HEK293T (cell line): ENCODE results near the gene NFATC1.

ENCODE experiments used
- CTCF ChIA-PET: fragments of 350-600 bp; formaldehyde crosslinking; extraction: SDS; loops from one replicate; lab custom pipeline; 2021; ENCODE audit warnings: antibody characterized with exemption, inconsistent platforms; lab: Yijun Ruan, JAX
- POLR2A ChIA-PET: fragments of 350-600 bp; formaldehyde crosslinking; extraction: SDS; loops from one replicate; lab custom pipeline; 2020; ENCODE audit warnings: antibody characterized with exemption, inconsistent platforms; lab: Yijun Ruan, JAX
- DNase-seq: peaks from one replicate; pipeline ENCODE4 v3.0.0; 2012; ENCODE audit warnings: mixed read lengths; ENCODE audit errors: extremely low spot score
- ARNT ChIP-seq: fragments of 450-650 bp; IDR thresholded peaks from 2 replicates; pipeline ENCODE4 v1.6.1; 2017; ENCODE audit warnings: mild to moderate bottlenecking
- BHLHE40 ChIP-seq: fragments of 450-650 bp; IDR thresholded peaks from 2 replicates; pipeline ENCODE4 v1.6.1; 2016; ENCODE audit warnings: mild to moderate bottlenecking, moderate library complexity, borderline replicate concordance
- CTBP1 ChIP-seq: fragments of 450-650 bp; IDR thresholded peaks from 2 replicates; pipeline ENCODE4 v1.6.1; 2016; ENCODE audit warnings: borderline replicate concordance
- ELF4 ChIP-seq: fragments of 450-650 bp; IDR thresholded peaks from 2 replicates; pipeline ENCODE4 v1.6.1; 2017; ENCODE audit warnings: antibody characterized with exemption
- FOXA1 ChIP-seq: fragments of 450-650 bp; IDR thresholded peaks from 2 replicates; pipeline ENCODE4 v1.6.1; 2016; ENCODE audit warnings: mild to moderate bottlenecking
- FOXK2 ChIP-seq: fragments of 450-650 bp; IDR thresholded peaks from 2 replicates; pipeline ENCODE4 v1.6.1; 2016; ENCODE audit warnings: mild to moderate bottlenecking
- FOXM1 ChIP-seq: fragments of 450-650 bp; IDR thresholded peaks from 2 replicates; pipeline ENCODE4 v1.6.1; 2017; ENCODE audit warnings: mild to moderate bottlenecking, borderline replicate concordance
- HDGF ChIP-seq: fragments of 450-650 bp; IDR thresholded peaks from 2 replicates; pipeline ENCODE4 v1.6.1; 2017; ENCODE audit warnings: antibody characterized with exemption, borderline replicate concordance
- L3MBTL2 ChIP-seq: fragments of 450-650 bp; conservative IDR thresholded peaks from 2 replicates; pipeline ENCODE4 v1.6.1; 2016; ENCODE audit warnings: mild to moderate bottlenecking
- LEF1 ChIP-seq: fragments of 450-650 bp; IDR thresholded peaks from 2 replicates; pipeline ENCODE4 v1.6.1; 2017; ENCODE audit warnings: mild to moderate bottlenecking, borderline replicate concordance
- NFRKB ChIP-seq: fragments of 450-650 bp; IDR thresholded peaks from 2 replicates; pipeline ENCODE4 v1.6.1; 2016; ENCODE audit warnings: mild to moderate bottlenecking, moderate library complexity
- PKNOX1 ChIP-seq: fragments of 450-650 bp; IDR thresholded peaks from 2 replicates; pipeline ENCODE4 v1.6.1; 2016
- SP1 ChIP-seq: fragments of 450-650 bp; IDR thresholded peaks from 2 replicates; pipeline ENCODE4 v1.6.1; 2017
- SUZ12 ChIP-seq: fragments of 450-650 bp; IDR thresholded peaks from 2 replicates; pipeline ENCODE4 v1.6.1; 2016; ENCODE audit warnings: mild to moderate bottlenecking
- TARDBP ChIP-seq: fragments of 450-650 bp; IDR thresholded peaks from 2 replicates; pipeline ENCODE4 v1.6.1; 2016
- ZNF384 ChIP-seq: fragments of 450-650 bp; IDR thresholded peaks from 2 replicates; pipeline ENCODE4 v1.6.1; 2016

Gene NFATC1

GRCh38 chr18:79518683-79519128, 123.0 kb downstream of the NFATC1 start:
- ChIA-PET CTCF (no interaction called here), POLR2A (no interaction called here)
- no peak for DNase-seq
- TF ChIP-seq ZNF384 (no peak), HDGF (no peak), PKNOX1 (no peak), FOXA1 (no peak), CTBP1 (no peak), ARNT (no peak), LEF1 (no peak), FOXK2 (no peak), SUZ12 (no peak), TARDBP (no peak), BHLHE40 (no peak), SP1 (no peak), L3MBTL2 (no peak), ELF4 (no peak), NFRKB (no peak), FOXM1 (no peak)

GRCh38 chr18:79519751-79520477, 124.2 kb downstream of the NFATC1 start:
- ChIA-PET CTCF (no interaction called here), POLR2A (no interaction called here)
- DNase-seq = no peak
- no peak for TF ChIP-seq BHLHE40
- TF ChIP-seq NFRKB = no peak
- TF ChIP-seq ZNF384 = no peak
- no peak for TF ChIP-seq FOXK2
- TF ChIP-seq PKNOX1 = no peak
- TF ChIP-seq SUZ12 = no peak
- no peak for TF ChIP-seq TARDBP
- no peak for TF ChIP-seq CTBP1
- TF ChIP-seq L3MBTL2 = no peak
- TF ChIP-seq FOXM1 = no peak
- no peak for TF ChIP-seq ARNT
- no peak for TF ChIP-seq LEF1
- TF ChIP-seq HDGF = no peak
- no peak for TF ChIP-seq ELF4

GRCh38 chr18:79520478-79521390, 125.0 kb downstream of the NFATC1 start:
- CTCF ChIA-PET = interaction anchor here (0.6 kb wide), 1 partner anchor 9 kb away, joined by 4 read pairs; no protein-coding TSS in a partner anchor
- no peak for DNase-seq

GRCh38 chr18:79521416-79522205, 125.9 kb downstream of the NFATC1 start:
- CTCF ChIA-PET = no interaction called here
- no peak for DNase-seq
- POLR2A ChIA-PET = no interaction called here
- TF ChIP-seq ZNF384 (no peak), FOXM1 (no peak), TARDBP (no peak), CTBP1 (no peak), ARNT (no peak), SUZ12 (no peak), LEF1 (no peak), FOXK2 (no peak), SP1 (no peak), ELF4 (no peak), FOXA1 (no peak), HDGF (no peak), L3MBTL2 (no peak), NFRKB (no peak), PKNOX1 (no peak), BHLHE40 (no peak)

More at GRCh38 chr18:79520478-79521390, 125.0 kb downstream of the NFATC1 start:
- TF ChIP-seq ARNT (no peak), NFRKB (no peak), L3MBTL2 (no peak), FOXA1 (no peak), PKNOX1 (no peak)
- POLR2A ChIA-PET = no interaction called here
